HG02884 (cell line): Measurements from ENCODE around the gene GNAO1.

ENCODE experiments used
- ATAC-seq: cut with Tn5 transposase; IDR thresholded peaks from one replicate; pipeline ENCODE4 v1.9.1; 2021; ENCODE audit warnings: mild to moderate bottlenecking, moderate library complexity; ENCODE audit not compliant: unreplicated experiment

GNAO1 gene

DNA sequence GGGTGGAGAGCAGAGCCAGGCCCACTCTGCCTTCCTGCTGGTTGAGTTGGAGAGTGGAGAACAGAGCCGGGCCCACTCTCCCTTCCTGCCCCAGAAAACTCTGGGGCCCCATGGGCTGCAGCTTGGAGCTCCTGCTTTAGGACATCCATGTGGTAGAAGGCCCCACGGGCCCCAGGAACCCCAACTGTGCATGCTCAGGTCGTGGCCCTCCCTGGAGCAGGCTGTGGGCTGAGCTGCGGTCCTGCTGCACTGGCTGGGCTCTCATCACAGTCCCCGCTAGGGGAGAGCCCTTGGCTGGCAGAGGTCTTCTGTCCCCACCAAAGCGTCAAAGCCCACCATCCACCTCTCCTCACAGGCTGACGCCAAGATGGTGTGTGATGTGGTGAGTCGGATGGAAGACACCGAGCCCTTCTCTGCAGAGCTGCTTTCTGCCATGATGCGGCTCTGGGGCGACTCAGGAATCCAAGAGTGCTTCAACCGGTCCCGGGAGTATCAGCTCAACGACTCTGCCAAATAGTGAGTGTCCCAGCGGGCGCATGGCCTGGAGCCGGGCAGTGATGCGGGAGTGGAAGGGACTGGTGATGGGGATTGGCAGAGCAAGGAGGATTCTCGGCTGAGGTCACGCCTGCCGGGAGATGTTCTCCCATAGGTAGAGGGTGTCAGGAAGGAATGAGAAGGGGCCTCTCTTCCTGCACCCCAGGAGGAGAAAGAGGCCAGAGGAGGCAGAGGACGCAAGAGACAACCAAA is 137.2 kb downstream of the GNAO1 start:
- ATAC-seq = no peak

- no peak for ATAC-seq
Observed at GRCh38 chr16:56329887-56330286, 138.6 kb downstream of the GNAO1 start.

GRCh38 chr16:56330476-56330875 is 139.2 kb downstream of the GNAO1 start:
- ATAC-seq = no peak

- no peak for ATAC-seq
Observed at GRCh38 chr16:56331399-56331798, 140.1 kb downstream of the GNAO1 start.

DNA sequence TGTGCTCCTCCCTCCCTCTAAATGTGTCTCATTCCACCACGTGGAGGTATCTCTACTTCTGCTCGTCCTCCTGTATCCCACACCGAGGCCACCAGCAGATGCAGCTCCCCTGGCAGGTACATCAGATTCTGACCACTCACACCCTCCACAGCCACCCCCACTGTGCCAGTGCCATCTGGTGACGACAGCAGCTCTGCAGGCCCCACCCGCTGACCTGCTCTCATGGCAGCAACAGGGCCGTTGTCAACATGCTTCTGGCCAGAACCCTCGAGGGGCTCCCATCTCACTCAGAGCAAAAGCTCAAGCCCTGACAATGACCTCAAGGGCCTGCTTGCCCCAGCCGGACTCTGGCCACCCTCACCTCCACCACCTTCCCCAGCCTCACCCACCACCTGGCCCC is 140.6 kb downstream of the GNAO1 start:
- no peak for ATAC-seq

DNA sequence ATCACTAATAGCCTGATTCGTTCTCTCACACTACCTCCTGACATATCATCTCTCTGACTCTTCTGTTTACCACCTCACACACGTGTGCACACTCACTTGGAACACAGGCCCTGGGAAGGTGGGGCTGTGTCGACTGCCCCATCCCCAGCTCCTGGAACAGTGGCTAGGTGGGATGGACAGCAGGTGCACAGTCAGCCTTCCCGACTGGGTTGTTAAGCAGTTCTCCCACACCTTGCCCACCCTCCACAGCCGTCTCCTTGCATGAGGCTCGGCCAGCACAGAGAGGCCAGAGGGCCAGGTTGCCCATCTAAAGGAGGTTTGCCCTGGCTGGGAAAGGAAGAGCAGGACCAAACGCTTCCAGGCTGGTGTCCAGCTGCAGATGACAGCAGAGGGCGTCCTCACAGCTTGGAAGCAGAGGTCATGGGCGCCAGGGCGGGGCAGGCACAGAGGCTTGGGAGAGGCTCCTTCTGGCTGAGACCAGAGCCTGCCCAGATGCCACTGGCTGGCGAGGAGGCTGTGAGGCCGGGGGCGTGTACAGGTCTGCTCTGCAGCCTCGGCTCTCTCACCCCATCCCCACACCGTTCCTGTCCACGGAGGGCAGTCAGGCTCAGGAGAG is 141.3 kb downstream of the GNAO1 start:
- no peak for ATAC-seq

- no peak for ATAC-seq
Observed at GRCh38 chr16:56334761-56335160, 143.5 kb downstream of the GNAO1 start.

- no peak for ATAC-seq
Observed at GRCh38 chr16:56336071-56336688, 144.9 kb downstream of the GNAO1 start.

- ATAC-seq = no peak
Observed at GRCh38 chr16:56336711-56337110, 145.4 kb downstream of the GNAO1 start.

DNA sequence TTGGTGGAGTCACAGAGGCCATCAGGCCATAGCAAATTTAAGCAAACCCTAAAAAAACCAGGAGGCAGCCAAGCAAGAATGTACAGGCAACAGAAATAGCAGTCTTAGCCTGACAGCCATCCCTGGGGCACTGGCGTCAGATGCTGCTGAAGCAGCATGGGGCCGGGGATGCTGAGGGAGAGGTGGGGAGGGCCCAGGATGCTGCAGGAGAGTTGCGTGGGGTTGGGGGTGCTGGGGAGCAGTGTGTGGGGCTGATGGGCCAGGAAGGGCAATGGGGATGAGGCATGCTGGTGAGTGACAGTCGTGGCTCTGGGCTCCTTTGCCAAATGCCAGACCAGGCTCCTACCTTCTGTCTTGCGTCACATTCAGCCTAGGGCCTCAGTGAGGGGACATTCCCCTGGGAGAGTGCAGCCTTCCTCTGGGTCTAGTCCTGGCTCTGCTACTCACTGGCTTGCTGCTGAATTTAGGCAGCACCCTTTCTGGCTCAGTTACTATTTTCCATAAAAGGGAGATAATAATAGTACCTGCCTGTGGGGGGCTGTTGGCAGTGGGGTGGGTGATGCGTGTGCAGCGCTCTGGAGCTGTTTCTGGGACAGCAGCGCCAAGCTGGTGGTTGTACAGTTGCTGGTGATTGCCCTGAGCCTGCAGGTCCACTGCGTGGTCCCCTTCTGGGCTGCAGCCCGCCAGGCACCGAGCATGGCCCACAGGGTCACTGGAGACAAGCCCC is 146.0 kb downstream of the GNAO1 start:
- no peak for ATAC-seq

GRCh38 chr16:56337858-56338325 is 146.6 kb downstream of the GNAO1 start:
- no peak for ATAC-seq

DNA sequence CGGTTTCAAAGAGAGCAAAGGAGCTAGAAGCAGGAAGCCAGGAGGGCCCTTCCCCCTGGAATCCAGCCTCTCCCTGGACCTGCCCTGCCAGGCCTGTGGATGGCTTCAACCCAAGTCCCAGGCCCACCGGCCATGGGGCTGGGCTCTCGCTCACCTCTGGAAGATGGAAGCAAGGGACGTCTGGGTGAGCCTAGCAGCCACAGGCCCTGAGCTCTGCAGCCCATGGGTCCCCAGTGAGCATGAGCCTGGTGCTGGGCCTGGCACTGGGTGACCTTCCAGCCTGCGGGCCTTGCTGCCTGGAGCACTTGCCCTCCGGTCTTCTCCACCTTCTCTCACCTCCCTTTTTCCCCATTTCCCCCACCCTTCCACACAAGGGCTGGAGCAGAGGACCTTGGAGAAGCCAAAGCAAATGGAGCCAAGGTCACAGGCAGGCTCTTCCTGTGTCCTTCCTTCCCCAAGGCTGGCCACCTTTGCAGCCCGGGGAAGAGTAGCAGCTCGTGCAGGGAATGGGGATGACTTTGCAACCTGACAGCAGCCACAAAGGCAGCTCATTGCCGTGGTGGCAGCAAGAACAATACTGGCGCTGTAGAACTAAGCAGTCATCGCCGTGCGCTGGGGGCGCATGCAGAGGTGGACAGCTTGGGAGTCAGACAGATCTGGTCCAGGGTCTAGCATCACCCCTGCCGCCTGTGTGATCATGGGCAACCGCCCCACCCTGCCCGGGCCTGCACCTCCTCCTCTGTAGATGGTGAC is 147.5 kb downstream of the GNAO1 start:
- ATAC-seq = no peak

GRCh38 chr16:56339431-56340195 is 148.3 kb downstream of the GNAO1 start:
- ATAC-seq = no peak

DNA sequence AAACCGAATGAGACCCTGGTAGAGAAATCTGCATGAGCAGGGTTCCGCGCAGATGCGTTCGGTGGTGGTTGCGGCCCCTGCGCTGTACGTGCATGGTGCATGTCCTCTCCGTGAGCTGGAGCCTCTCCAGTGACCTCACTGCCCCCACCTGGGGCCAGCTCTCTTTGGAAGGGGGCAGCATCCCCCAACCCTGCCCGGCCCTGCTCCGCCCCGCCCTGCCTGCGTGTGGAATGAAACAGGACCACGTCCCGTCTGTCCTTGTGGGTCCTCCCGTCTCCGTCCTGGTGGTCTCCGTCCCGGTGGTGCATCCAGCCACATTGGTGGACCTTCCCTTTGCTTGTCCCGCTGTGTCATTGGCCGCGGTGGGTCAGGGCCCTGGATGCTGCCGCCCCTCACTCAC is 149.1 kb downstream of the GNAO1 start:
- ATAC-seq = no peak

DNA sequence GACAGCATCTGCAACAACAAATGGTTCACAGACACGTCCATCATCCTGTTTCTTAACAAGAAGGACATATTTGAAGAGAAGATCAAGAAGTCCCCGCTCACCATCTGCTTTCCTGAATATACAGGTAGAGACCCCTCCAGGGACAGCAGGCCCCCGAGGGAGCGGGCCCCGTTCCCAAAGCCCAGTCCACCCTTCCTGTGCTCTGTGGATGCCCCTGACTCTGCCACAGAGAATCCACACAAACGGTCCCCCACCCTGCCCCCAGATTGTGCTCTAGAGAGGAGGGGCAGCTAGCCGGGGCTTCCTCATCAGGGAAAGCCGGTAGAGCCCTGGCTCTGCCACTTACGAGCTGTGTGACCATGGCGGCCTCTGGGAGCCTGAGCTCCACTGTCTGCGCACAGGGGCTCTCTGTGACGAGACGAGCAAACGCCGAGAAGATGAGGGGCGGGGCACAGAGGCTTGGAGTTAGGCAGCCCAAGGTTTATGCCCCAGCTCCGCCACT is 149.6 kb downstream of the GNAO1 start:
- ATAC-seq = no peak

- ATAC-seq = no peak
Observed at GRCh38 chr16:56341656-56342399, 150.5 kb downstream of the GNAO1 start.

DNA sequence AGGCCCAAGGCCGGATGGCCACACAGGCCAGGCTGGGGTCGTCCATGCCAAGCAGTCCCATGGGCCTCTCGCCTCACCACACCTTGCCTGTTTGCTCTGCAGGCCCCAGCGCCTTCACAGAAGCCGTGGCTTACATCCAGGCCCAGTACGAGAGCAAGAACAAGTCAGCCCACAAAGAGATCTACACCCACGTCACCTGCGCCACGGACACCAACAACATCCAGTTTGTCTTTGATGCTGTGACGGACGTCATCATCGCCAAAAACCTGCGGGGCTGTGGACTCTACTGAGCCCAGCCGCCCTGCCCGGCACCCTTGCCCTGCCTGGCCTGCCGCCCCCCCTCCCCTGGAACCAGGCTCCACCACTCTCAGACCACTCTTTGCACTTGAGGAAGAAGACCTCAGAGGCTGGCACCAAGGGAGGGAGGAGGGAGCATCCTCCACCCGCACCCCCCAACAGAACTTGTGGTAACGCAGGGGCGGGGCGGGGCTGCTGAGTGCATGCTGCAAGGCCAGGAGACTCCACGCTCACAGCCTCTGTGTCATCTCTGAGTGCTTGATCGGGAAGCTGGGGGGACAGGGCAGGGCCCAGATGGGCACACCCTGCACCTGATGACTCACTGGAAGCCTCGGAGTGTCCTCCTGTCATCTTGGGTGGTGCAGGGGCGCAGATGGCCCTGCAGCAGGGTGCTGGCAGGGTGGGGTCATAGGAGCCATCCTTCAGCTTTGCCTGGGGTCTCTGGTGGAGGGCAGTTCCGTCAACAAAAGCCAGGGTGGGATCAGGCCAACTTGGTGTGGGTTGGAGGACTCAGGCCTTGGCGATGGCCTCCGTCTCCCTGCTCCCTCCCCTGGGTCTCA is 152.6 kb downstream of the GNAO1 start:
- no peak for ATAC-seq
